HepG2 (cell line): ENCODE results near the gene EFNA2. TPM values are rescaled to one million over a fixed set of nuclear protein-coding genes. Genes with fewer than 3 reads are reported as not detected.

Experiments used
- ATAC-seq: fragments of 200-7000 bp; cut with Tn5 transposase; 3 replicates; pipeline ENCODE4 v1.9.1; 2020; ENCODE audit warnings: mild to moderate bottlenecking, moderate library complexity
- BruUV-seq: library from RNA; stranded (reverse); fragments of 400-500 nt; replicated peaks from 2 replicates; lab custom pipeline; 2021; lab: Mats Ljungman, UMichigan
- CTCF ChIA-PET: fragments of 300-600 bp; formaldehyde crosslinking; extraction: SDS; loops from one replicate; lab custom pipeline; 2021; ENCODE audit warnings: low total read pairs, inconsistent platforms, low intra/inter-chr PET ratio; lab: Yijun Ruan, JAX
- POLR2A ChIA-PET: fragments of 350-600 bp; sonication (Branson Sonifier 250); formaldehyde crosslinking; loops from one replicate; lab custom pipeline; 2020; ENCODE audit warnings: antibody characterized with exemption, inconsistent platforms; lab: Yijun Ruan, JAX
- DNase-seq: peaks from one replicate; pipeline ENCODE4 v3.0.0-alpha.2; 2015; ENCODE audit warnings: low spot score
- FAIRE-seq: peaks from 3 replicates; lab custom pipeline; 2011; peaks lifted over from hg19 to GRCh38; lab: Jason Lieb, UNC
- H2AFZ ChIP-seq: one replicate; pipeline ENCODE4 v1.6.1; 2011; ENCODE audit warnings: low read length, inconsistent platforms
- H3K27ac ChIP-seq: fragments of 300-600 bp; 3 replicates; pipeline ENCODE4 v1.8.0; 2011; ENCODE audit warnings: mixed run types, mild to moderate bottlenecking, mixed read lengths, low read length, inconsistent platforms; ENCODE audit not compliant: insufficient read depth; ENCODE audit errors: extremely low read length
- H3K27me3 ChIP-seq, 2 experiments: fragments of 200-600 bp in 1 of 2; 2 replicates in 1 of 2; 3 replicates in 1 of 2; pipeline versions ENCODE4 v1.6.0 to v1.8.0; 2011; ENCODE audit warnings: low read length in 2 of 2, mild to moderate bottlenecking in 2 of 2, moderate library complexity in 2 of 2, inconsistent platforms in 1 of 2; ENCODE audit not compliant: insufficient read depth in 2 of 2, control insufficient read depth in 1 of 2
- H3K36me3 ChIP-seq, 2 experiments: fragments of 200-600 bp in 1 of 2; replicated peaks in 1 of 2; 2 replicates in 1 of 2; 3 replicates in 1 of 2; pipeline versions ENCODE4 v1.5.1 to v1.8.0; 2011; ENCODE audit warnings: low read length in 2 of 2, inconsistent platforms in 1 of 2; ENCODE audit not compliant: insufficient read depth in 2 of 2, control insufficient read depth in 1 of 2
- H3K4me1 ChIP-seq: 2 replicates; pipeline ENCODE4 v1.5.1; 2012; ENCODE audit warnings: low read length, inconsistent platforms; ENCODE audit not compliant: insufficient read depth
- H3K4me2 ChIP-seq: 2 replicates; pipeline ENCODE4 v1.6.0; 2011; ENCODE audit warnings: low read depth, low read length, inconsistent platforms
- H3K4me3 ChIP-seq, 3 experiments: fragments of 200-600 bp in 1 of 3; sonication (generic), shearing (Covaris generic) in 1 of 3; replicated peaks in 1 of 3; 2 replicates each; pipeline ENCODE4 v1.5.1; 2011 to 2016; ENCODE audit warnings: low read length in 3 of 3, inconsistent platforms in 2 of 3, low read depth in 2 of 3, mild to moderate bottlenecking in 2 of 3, control low read depth in 1 of 3, mixed read lengths in 1 of 3; ENCODE audit not compliant: insufficient read depth in 1 of 3
- H3K79me2 ChIP-seq: one replicate; pipeline ENCODE4 v1.6.1; 2011; ENCODE audit warnings: low read length, inconsistent platforms; ENCODE audit not compliant: insufficient read depth
- H3K9ac ChIP-seq: 2 replicates; pipeline ENCODE4 v1.6.0; 2011; ENCODE audit warnings: mild to moderate bottlenecking, low read depth, low read length, inconsistent platforms; ENCODE audit not compliant: insufficient read depth
- H3K9me3 ChIP-seq: 2 replicates; pipeline ENCODE4 v1.5.1; 2012; ENCODE audit warnings: mild to moderate bottlenecking, low read length
- H4K20me1 ChIP-seq: 2 replicates; pipeline ENCODE4 v1.6.0; 2011; ENCODE audit warnings: inconsistent platforms, mild to moderate bottlenecking, low read length, moderate library complexity; ENCODE audit not compliant: insufficient read depth
- FOXM1 ChIP-seq: sonication (generic); formaldehyde crosslinking; IDR thresholded peaks from 2 replicates; pipeline ENCODE4 v1.5.0; 2020; ENCODE audit warnings: missing genetic modification reagents
- MLXIP ChIP-seq: sonication (generic); formaldehyde crosslinking; IDR thresholded peaks from 2 replicates; pipeline ENCODE4 v1.9.0; 2021; ENCODE audit warnings: missing genetic modification reagents, borderline replicate concordance
- MYPOP ChIP-seq: sonication (generic); formaldehyde crosslinking; IDR thresholded peaks from 2 replicates; pipeline ENCODE4 v1.8.1; 2023; ENCODE audit warnings: mild to moderate bottlenecking, moderate library complexity, missing genetic modification reagents
- RBFOX2 ChIP-seq: fragments of 200-400 bp; formaldehyde crosslinking; IDR thresholded peaks from 2 replicates; pipeline ENCODE4 v1.6.1; 2017; ENCODE audit warnings: low read depth, mild to moderate bottlenecking, low read length
- RFXAP ChIP-seq: sonication (generic); formaldehyde crosslinking; IDR thresholded peaks from 2 replicates; pipeline ENCODE4 v1.4.0; 2020; ENCODE audit warnings: missing genetic modification reagents, borderline replicate concordance
- ZNF160 ChIP-seq: sonication (generic); formaldehyde crosslinking; IDR thresholded peaks from 2 replicates; pipeline ENCODE4 v1.8.0; 2022; ENCODE audit warnings: mild to moderate bottlenecking, inconsistent platforms, missing genetic modification reagents
- ZSCAN25 ChIP-seq: sonication (generic); formaldehyde crosslinking; IDR thresholded peaks from 2 replicates; pipeline ENCODE4 v1.8.0; 2022; ENCODE audit warnings: mild to moderate bottlenecking, missing genetic modification reagents
- WGBS: methylation state at CpG from one replicate; pipeline ENCODE4 v1.1.6; 2017; ENCODE audit warnings: low lambda C conversion rate; 5-methylcytosine and 5-hydroxymethylcytosine counted together
- in situ Hi-C: cut with HindIII; loops from 2 replicates; pipeline ENCODE4 v1.10.0; 2017; ENCODE audit warnings: low pct_unique_long_range_greater_than_20kb; ENCODE audit not compliant: extremely low pct_ligation_motif_present
- intact Hi-C: fragments of 100-400 bp; cut with micrococcal nuclease; formaldehyde crosslinking; loops from one replicate; pipeline ENCODE4 v1.10.0; 2022; ENCODE audit not compliant: unreplicated experiment
- polyA plus RNA-seq, 8 experiments: library from polyadenylated mRNA; depleted of rRNA in 3 of 8; stranded (reverse) in 7 of 8; unstranded in 1 of 8; fragments of >200 nt; fragmentation: Illumina TruSeq in 4 of 8; extraction: Trizol in 4 of 8; gene quantifications; 2 replicates each; pipeline versions ENCODE4 v1.2.1 to v1.2.3, GENCODE V29; 2011 to 2016; ENCODE audit warnings: low read depth in 4 of 8, missing spikeins in 1 of 8, mixed read lengths in 1 of 8; ENCODE audit not compliant: insufficient read depth in 1 of 8
- total RNA-seq, 5 experiments: library from RNA; depleted of rRNA; stranded (reverse); fragments of >200 nt; fragmentation: Illumina TruSeq; extraction: Trizol; gene quantifications; 2 replicates each; pipeline ENCODE4 v1.2.3, GENCODE V29; 2016; ENCODE audit warnings: low read depth in 1 of 5

EFNA2 gene
- total and polyA plus RNA-seq, 2 of the 13 experiments (the other 11 are each of a cell fraction or from before 2014, with no cell fraction given) = 6.0 to 9.9 TPM

DNA sequence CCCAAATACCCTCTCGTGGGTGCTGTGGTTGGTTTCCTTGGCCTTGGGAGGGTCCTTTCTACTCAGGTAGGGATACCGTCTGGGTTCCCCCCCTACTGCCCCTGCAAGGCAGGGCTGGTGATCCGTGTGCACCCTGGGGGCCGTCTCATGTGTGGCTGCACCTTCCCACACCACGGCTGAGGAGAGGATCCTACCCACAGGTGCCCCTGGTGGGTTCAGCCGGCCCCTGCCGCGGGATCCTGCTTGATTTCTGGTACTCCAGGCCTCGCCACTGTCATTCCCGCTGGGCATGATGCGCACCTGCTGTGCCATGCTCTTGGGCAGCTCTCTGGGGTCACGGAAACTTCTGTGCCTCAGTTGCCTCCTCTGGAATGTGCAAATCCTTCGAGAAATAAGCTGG lies 30.8 kb downstream of the EFNA2 start:
- Histone ChIP-seq H3K79me2 (no peaks in the 10 kb centered on the region), H4K20me1 (no peaks in the 10 kb centered on the region), H3K27ac (no peak overlapping the region), H3K27me3 (peaks cover 8 to 55% of the 10 kb centered on the region in 2 experiments), H3K4me2 (no peak overlapping the region), H3K36me3 (no peaks in the 10 kb centered on the region), H3K4me1 (peaks cover 65% of the 10 kb centered on the region), H3K4me3 (no peak overlapping the region; a peak in 1 of 6 replicates), H3K9ac (no peak overlapping the region), H3K9me3 (no peaks in the 10 kb centered on the region), H2AFZ (no peak overlapping the region)
- ATAC-seq = no peak
- intact Hi-C loops = loop anchor here (5.0 kb wide), 2 partner anchors 36 to 56 kb away; a partner anchor contains a TSS
- CTCF ChIA-PET = interaction anchor here (1.5 kb wide), 1 partner anchor 37 kb away, joined by 6 read pairs; no protein-coding TSS in a partner anchor
- no TSS peak for BruUV-seq
- no peak for DNase-seq
- WGBS = 72% methylated on average over 4 of the region's 13 CpGs
- TF ChIP-seq ZSCAN25 (CRISPR knock-in tag) = no peak
- TF ChIP-seq MYPOP = no peak
- TF ChIP-seq RFXAP (CRISPR knock-in tag) = no peak
- no peak for TF ChIP-seq RBFOX2
- TF ChIP-seq ZNF160 (CRISPR knock-in tag) = no peak
- no peak for TF ChIP-seq FOXM1 (CRISPR knock-in tag)
- TF ChIP-seq MLXIP (CRISPR knock-in tag) = no peak
- FAIRE-seq = no peak
- POLR2A ChIA-PET = no interaction called here
- in situ Hi-C loops = loop anchor here (5.0 kb wide), 1 partner anchor 34 kb away; no protein-coding TSS in a partner anchor
